Activated naive CD8-positive, alpha-beta T cell (primary cell): Measurements from ENCODE around the gene SPOCK3.

Source experiments
- H3K27ac Mint-ChIP-seq: one replicate; pipeline ENCODE4 v1.8.0; 2021; ENCODE audit warnings: mixed read lengths
- H3K27me3 Mint-ChIP-seq: one replicate; pipeline ENCODE4 v1.8.0; 2021; ENCODE audit warnings: mixed read lengths
- H3K36me3 Mint-ChIP-seq: one replicate; pipeline ENCODE4 v1.8.0; 2021; ENCODE audit warnings: mixed read lengths
- H3K4me1 Mint-ChIP-seq: one replicate; pipeline ENCODE4 v1.8.0; 2021; ENCODE audit warnings: low read depth, mixed read lengths
- H3K4me3 Mint-ChIP-seq: one replicate; pipeline ENCODE4 v1.8.0; 2021; ENCODE audit warnings: mild to moderate bottlenecking, mixed read lengths
- H3K9me3 Mint-ChIP-seq: one replicate; pipeline ENCODE4 v1.8.0; 2021; ENCODE audit warnings: low read depth, mixed read lengths

Gene SPOCK3

DNA sequence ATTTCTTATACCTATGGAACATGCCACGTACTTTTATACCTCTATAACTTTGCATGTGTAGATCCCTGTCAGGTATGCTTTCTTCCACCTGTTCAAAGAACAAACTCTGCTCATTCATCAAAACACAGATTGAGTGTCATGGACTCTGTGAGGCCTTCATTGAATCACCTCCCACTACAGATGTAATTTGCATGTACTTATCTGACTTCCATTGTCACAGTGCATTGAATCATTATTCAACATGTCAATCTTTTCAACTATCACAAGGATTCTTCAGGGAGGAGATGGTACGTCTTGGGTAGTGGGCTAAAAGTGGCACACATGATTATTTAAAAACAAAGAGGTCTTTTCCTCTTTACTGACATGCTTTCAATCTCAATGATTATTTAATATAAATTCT, 24.1 kb downstream of the SPOCK3 start:
- Mint-ChIP-seq H3K9me3 (no peaks in the 10 kb centered on the region), H3K36me3 (no peaks in the 10 kb centered on the region), H3K27ac (no peak overlapping the region), H3K4me1 (no peaks in the 10 kb centered on the region), H3K4me3 (no peak overlapping the region), H3K27me3 (no peaks in the 10 kb centered on the region)

DNA sequence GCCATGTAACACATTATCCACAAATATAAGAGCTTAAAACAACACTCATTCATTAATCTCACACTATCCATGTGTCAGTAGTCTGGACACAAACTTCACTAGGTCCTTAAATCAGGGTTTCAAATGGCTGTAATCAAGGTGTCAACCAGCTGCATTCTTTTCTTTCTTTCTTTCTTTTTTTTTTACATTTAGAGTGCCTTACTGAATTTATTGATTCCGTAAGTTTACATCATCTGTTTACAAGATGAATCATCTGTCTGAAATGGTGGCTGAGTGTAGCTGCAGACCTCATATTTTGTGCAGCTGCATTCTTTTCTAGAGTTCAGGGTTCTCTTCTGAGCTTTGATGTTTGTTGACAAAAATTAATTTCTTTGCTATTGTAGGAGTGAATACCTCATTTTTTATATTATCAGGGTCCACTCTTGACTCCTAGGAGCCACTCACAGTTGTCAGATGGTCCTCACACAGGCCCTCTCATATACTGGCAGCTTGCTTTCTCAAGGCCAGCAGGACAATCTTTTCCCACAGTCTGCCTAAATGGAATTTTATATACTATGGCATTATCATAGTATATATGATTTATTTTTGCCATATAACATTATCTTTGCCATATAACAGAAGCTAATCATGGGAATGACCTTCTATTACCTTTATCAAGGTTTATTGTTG, 37.8 kb downstream of the SPOCK3 start:
- H3K27ac Mint-ChIP-seq = no peak overlapping the region

DNA sequence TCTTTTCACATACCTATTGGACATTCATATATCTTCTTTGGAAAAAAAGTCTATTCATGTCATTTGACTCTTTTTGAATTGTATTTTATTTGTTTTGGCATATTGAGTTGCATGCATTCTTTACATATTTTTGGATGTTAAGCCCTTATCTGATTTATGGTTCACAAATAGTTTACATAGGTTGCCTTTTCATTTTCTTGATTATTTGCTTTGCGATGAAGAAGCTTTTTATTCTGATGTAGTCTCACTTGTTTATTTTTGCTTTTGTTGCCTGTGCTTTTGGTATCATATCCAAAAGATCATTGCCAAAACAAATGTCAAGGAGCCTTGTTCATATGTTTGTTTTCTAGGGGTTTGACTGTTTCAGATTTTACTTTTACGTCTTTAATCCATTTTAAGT, 43.9 kb downstream of the SPOCK3 start:
- no peaks in the 10 kb centered on the region for H3K9me3 Mint-ChIP-seq
- no peaks in the 10 kb centered on the region for H3K27me3 Mint-ChIP-seq
- no peak overlapping the region for H3K27ac Mint-ChIP-seq
- no peaks in the 10 kb centered on the region for H3K36me3 Mint-ChIP-seq
- H3K4me1 Mint-ChIP-seq = no peaks in the 10 kb centered on the region
- no peak overlapping the region for H3K4me3 Mint-ChIP-seq

More for the DNA sequence above, 37.8 kb downstream of the SPOCK3 start:
- Mint-ChIP-seq H3K4me1 (no peaks in the 10 kb centered on the region), H3K9me3 (no peaks in the 10 kb centered on the region), H3K27me3 (no peaks in the 10 kb centered on the region), H3K4me3 (no peak overlapping the region), H3K36me3 (no peaks in the 10 kb centered on the region)

DNA sequence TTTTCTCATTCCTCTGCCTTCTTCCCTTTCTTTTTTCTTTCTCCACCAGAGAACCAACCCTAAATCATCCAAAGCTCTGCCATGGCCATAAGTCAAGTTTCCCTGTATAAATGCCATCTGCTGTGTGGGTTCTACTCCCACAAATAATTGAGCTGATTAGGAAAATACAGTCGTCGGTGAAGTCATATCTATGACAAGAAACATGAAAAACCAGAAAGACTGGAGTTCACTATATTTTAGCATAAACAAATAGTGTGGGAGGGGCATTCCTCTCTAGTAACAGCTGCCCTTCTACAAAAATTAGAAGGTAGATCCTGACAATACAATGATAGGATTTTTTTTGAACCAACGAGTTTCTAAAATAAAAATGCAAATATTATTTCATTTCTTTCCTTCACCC, 48.8 kb downstream of the SPOCK3 start:
- Mint-ChIP-seq H3K9me3 (no peaks in the 10 kb centered on the region), H3K36me3 (no peaks in the 10 kb centered on the region), H3K4me1 (no peaks in the 10 kb centered on the region), H3K4me3 (no peak overlapping the region), H3K27me3 (no peaks in the 10 kb centered on the region), H3K27ac (no peak overlapping the region)

DNA sequence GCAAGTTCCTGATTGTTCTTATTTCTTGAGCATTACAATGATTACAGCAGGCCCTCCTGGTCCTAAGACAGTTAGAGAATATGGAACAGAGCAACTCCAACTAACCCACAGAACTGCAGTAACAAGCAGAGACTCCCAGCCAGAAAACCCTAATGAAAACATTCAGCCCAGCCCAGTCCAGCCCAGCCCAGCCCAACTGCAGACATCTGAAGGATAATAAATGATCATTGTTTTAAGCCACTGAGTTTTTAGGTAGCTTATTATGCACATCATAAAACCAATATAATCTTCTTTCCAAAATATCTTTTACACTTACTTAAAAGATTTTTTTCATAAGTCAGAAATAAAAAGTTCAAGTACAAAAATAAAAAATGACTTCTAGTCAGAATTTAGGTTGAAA, 51.3 kb downstream of the SPOCK3 start:
- no peaks in the 10 kb centered on the region for H3K4me1 Mint-ChIP-seq
- no peaks in the 10 kb centered on the region for H3K9me3 Mint-ChIP-seq
- H3K36me3 Mint-ChIP-seq = no peaks in the 10 kb centered on the region
- H3K27me3 Mint-ChIP-seq = no peaks in the 10 kb centered on the region
- no peak overlapping the region for H3K4me3 Mint-ChIP-seq
- no peak overlapping the region for H3K27ac Mint-ChIP-seq

DNA sequence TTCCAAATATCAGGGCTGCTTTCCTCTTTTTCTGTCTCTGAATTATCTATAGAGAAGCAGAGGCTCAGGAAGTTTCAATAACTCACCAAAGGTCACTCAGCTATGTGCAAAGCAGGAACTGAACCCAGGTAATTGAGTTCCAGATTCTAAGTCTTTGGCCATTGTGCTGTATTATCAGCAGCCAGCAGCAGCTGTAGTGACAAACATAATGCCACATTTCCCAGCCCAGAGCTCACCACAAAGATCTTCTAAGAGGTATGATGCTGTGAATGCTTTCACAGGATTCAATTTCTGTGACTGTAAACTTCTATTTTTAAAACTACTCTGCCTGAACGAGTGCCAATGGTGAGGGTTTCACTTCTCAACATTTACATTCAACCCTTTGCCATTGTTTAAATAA, 56.4 kb downstream of the SPOCK3 start:
- no peaks in the 10 kb centered on the region for H3K27me3 Mint-ChIP-seq
- no peak overlapping the region for H3K4me3 Mint-ChIP-seq
- no peaks in the 10 kb centered on the region for H3K36me3 Mint-ChIP-seq
- no peaks in the 10 kb centered on the region for H3K4me1 Mint-ChIP-seq
- no peaks in the 10 kb centered on the region for H3K9me3 Mint-ChIP-seq
- H3K27ac Mint-ChIP-seq = no peak overlapping the region

DNA sequence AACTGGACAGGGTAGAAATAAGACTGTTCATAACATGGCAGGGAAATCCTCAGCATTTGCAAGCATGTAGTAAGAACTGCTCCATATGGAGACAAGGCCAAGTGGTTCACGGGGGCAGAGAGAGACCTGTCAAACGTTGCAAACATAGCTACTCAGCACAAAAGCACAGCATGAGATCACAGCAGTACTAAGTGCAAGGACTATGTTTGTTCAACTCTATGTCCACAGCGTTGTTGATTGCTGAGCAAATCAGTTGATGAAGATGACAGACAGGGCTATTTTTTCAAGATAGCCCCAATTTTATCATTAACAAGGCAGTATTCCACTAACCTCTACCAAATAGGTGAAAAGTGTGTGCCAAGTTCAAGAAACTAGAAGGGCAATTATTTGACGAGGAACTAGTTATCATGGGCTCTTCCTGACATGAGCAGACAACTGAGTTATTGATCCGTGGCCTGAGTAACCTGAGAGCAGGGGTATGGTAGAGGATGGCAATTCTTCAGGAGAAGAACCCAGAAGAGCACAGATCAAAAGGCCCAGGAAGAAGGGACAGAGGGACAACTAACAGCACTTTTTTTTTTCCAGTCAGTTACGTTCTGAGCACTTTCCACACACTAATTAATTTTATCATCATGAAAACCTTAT, 57.4 kb downstream of the SPOCK3 start:
- Mint-ChIP-seq H3K4me3 (no peak overlapping the region), H3K36me3 (no peaks in the 10 kb centered on the region), H3K27ac (no peak overlapping the region), H3K9me3 (no peaks in the 10 kb centered on the region), H3K4me1 (no peaks in the 10 kb centered on the region), H3K27me3 (no peaks in the 10 kb centered on the region)

DNA sequence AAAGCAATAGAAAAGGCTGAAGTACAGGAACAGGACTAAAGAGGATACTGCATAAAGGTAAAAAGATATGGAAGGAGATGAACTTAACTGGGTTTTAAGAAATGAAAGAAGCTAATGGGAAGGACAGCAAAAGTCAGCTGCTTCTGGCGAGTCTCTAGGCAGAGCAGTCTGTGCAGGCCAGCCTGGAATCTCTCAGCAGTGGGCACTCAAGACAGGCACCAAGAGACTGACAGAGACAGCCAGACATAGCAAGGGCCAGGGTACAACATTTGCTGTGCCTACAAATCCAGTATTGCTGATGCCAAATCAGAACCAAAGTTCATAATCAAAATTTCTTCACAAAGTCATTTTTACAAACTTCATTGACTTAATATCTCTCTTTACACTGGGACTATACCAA, 62.4 kb downstream of the SPOCK3 start:
- H3K27me3 Mint-ChIP-seq = no peaks in the 10 kb centered on the region
- no peak overlapping the region for H3K4me3 Mint-ChIP-seq
- no peaks in the 10 kb centered on the region for H3K4me1 Mint-ChIP-seq
- no peak overlapping the region for H3K27ac Mint-ChIP-seq
- H3K9me3 Mint-ChIP-seq = no peaks in the 10 kb centered on the region
- no peaks in the 10 kb centered on the region for H3K36me3 Mint-ChIP-seq

DNA sequence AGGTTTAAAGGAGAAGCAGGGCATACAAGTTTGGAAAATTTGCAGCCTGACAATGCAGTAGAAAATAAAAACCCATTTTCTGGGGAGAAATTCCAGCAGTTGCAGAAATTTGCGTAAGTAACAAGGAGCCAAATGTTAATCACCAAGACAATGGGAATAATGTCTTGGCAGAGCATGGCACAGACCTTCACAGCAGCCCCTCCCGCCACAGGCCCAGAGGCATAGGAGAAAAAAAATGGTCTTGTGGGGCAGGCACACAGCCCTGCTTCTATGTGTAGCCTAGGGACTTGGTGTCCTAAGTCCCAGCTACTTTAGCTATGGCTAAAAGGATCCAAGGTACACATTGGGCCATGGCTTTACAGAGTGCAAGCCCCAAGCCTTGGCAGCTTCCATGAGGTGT, 65.7 kb downstream of the SPOCK3 start:
- Mint-ChIP-seq H3K27me3 (no peaks in the 10 kb centered on the region), H3K36me3 (no peaks in the 10 kb centered on the region), H3K4me1 (no peaks in the 10 kb centered on the region), H3K9me3 (no peaks in the 10 kb centered on the region), H3K4me3 (no peak overlapping the region), H3K27ac (no peak overlapping the region)

DNA sequence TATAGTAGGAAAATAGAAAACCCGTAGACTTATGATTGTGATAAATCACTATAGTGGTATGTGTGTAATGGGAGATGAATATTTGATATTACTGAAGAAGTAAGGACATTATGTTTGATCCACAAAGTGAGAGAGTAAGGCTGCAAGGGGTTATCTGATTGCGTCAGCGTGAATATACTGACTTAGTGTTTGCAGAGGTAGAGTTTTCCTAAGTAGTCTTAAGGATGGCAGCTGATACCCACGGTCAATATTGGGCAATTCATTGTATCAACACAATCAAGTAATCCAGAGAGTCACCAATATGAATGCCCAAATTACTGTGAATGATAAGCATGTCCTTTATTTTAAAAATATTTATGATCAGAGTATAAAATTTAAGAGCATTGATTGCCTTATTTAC, 83.7 kb downstream of the SPOCK3 start:
- no peak overlapping the region for H3K4me3 Mint-ChIP-seq
- no peaks in the 10 kb centered on the region for H3K4me1 Mint-ChIP-seq
- no peaks in the 10 kb centered on the region for H3K27me3 Mint-ChIP-seq
- no peaks in the 10 kb centered on the region for H3K36me3 Mint-ChIP-seq
- H3K9me3 Mint-ChIP-seq = peaks cover 6% of the 10 kb centered on the region
- no peak overlapping the region for H3K27ac Mint-ChIP-seq

DNA sequence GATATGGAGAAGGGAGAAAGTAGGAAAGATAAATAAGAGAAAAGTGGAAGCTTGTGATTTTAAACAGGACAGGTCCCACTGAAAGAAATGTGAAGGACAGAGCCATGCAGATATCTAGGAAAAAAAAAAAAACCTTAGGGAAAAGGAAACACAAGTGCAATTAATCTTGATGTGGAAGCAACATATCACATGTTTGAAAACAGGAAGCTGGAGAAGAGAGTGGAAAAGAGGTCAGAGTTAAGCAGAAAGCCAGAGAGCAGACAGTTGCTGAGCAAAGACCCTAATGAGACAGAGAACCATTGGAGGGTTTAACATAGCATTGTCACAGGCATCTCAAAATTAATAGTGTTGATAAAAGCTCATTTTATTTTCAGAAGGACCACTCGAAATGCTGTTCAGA, 89.7 kb downstream of the SPOCK3 start:
- Mint-ChIP-seq H3K4me3 (no peak overlapping the region), H3K27me3 (no peaks in the 10 kb centered on the region), H3K9me3 (peaks cover 16% of the 10 kb centered on the region), H3K27ac (no peak overlapping the region), H3K36me3 (no peaks in the 10 kb centered on the region), H3K4me1 (no peaks in the 10 kb centered on the region)

DNA sequence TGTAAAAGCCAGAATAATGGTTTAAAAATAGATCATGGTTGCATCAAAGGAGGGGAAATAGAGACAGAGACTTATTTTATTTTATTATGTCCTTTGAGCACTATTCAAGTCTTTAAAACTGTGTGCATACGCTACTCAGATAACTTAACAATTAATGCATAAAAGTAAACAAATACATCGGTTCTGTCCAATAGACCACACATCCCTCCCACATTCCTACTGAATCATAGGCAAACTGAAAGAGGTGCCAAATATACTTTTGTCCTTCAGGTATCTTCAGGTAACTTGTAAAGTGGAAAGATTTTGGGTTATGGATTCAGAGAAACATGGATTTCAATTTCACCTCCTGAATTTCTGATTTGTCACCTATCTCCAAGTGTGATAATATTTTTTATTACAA, 91.3 kb downstream of the SPOCK3 start:
- Mint-ChIP-seq H3K9me3 (peaks cover 16% of the 10 kb centered on the region), H3K36me3 (no peaks in the 10 kb centered on the region), H3K27me3 (no peaks in the 10 kb centered on the region)

DNA sequence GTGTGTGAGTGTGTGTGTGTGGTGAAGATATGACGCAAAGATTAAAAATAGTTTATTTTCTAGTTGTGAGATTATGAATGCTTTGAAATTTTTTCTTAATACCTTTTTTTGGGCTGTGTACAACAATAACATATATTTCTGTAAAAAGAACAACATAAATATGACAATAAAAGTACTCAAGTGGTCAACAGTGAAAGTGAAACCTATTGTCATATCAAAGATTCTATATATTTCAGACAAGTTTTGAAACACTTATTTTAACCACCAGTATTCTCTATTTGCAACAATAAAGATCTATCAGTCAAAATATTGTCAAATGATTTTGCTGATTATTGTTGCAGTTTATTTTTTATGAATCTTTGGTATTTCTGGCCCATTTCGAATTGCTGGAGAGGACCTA, 98.0 kb downstream of the SPOCK3 start:
- H3K9me3 Mint-ChIP-seq = no peaks in the 10 kb centered on the region
- H3K27me3 Mint-ChIP-seq = no peaks in the 10 kb centered on the region
- H3K4me1 Mint-ChIP-seq = no peaks in the 10 kb centered on the region
- no peaks in the 10 kb centered on the region for H3K36me3 Mint-ChIP-seq
- no peak overlapping the region for H3K27ac Mint-ChIP-seq
- H3K4me3 Mint-ChIP-seq = no peak overlapping the region

More for the DNA sequence above, 91.3 kb downstream of the SPOCK3 start:
- H3K4me3 Mint-ChIP-seq = no peak overlapping the region
- no peak overlapping the region for H3K27ac Mint-ChIP-seq
- H3K4me1 Mint-ChIP-seq = no peaks in the 10 kb centered on the region

DNA sequence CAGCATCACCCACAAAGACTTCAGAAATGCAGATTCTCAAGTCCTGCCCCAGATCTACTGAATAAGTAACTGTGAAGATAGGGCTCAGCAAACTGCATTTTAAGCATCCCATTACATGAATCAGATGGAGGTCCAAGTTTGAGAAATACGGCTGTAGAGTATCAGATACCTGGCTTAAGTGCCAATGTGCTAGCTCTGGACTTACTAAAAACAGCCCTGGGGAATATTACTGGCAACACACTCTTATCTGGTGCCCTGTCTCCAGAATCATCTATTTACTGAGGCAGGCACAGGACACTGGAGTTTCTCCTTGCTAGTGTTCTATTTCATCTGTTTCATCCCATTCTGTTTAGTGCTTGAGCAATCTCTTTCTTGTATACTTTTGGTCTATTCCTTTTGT, 105.1 kb downstream of the SPOCK3 start:
- H3K9me3 Mint-ChIP-seq = peaks cover 3% of the 10 kb centered on the region
- H3K4me3 Mint-ChIP-seq = no peak overlapping the region
- H3K27me3 Mint-ChIP-seq = no peaks in the 10 kb centered on the region
- H3K4me1 Mint-ChIP-seq = no peaks in the 10 kb centered on the region
- H3K36me3 Mint-ChIP-seq = no peaks in the 10 kb centered on the region
- H3K27ac Mint-ChIP-seq = no peak overlapping the region

DNA sequence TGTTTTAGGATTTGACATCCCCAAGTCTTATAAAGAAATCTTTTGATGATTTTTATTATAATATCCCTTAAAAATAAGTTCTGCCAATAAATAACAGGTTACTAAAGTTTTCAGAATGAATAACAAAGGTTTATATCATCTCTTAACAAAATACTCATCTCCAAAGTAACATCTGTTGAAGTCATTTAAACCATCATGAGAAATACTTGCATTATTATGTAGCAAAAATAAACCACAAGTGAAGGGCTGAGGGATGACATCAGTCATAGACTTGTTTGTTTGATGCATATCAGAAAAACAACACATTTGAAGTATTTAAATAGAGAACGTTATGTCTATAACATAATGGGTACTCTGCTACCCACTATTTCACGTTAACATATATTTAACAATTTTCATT, 114.9 kb downstream of the SPOCK3 start:
- Mint-ChIP-seq H3K27ac (no peak overlapping the region), H3K9me3 (peaks cover 4% of the 10 kb centered on the region), H3K4me3 (no peak overlapping the region), H3K27me3 (no peaks in the 10 kb centered on the region), H3K4me1 (no peaks in the 10 kb centered on the region), H3K36me3 (no peaks in the 10 kb centered on the region)

DNA sequence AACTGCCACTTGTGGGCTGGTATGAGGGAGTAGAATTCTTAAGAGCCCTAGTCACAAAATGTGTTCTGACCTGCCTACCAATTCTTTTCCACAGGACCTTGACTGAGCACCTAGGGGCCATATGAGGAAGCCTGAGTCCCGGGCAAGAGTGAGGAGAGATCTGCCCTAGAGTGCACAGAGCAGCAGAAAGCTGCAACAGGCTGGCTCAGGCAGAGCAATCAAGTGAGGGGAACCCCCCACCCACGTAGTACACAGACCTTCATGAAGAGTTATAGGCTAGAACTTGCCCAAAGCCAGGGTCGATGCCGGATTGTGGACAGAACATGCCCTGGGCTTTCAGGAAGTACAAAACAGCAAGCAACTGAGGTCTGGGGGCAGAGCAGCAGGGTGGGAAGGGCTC, 117.0 kb downstream of the SPOCK3 start:
- Mint-ChIP-seq H3K9me3 (peaks cover 4% of the 10 kb centered on the region), H3K36me3 (no peaks in the 10 kb centered on the region), H3K27ac (no peak overlapping the region), H3K4me1 (no peaks in the 10 kb centered on the region), H3K4me3 (no peak overlapping the region), H3K27me3 (no peaks in the 10 kb centered on the region)
